Spleen (tissue), 11 donors: Measurements from ENCODE around the gene PLS1. TPM values are rescaled to one million over a fixed set of nuclear protein-coding genes. Genes with fewer than 3 reads are reported as not detected.

Experiments
- DNase-seq: peaks from one replicate; pipeline ENCODE4 v3.0.0-alpha.2; 2020
- H3K27ac ChIP-seq, 8 donors: fragments of 200-600 bp; sonication (generic) in 7 of 8; 1 replicate in 4 of 8; 2 replicates in 4 of 8; pipeline versions ENCODE4 v1.5.0 to v1.8.0; 2016 to 2021; ENCODE audit warnings: inconsistent platforms in 4 of 8, mild to moderate bottlenecking in 4 of 8, moderate library complexity in 1 of 8
- H3K27me3 ChIP-seq, 7 donors: fragments of 200-600 bp; sonication (generic) in 6 of 7; replicated peaks in 1 of 7; 1 replicate in 4 of 7; 2 replicates in 3 of 7; pipeline versions ENCODE4 v1.5.0 to v1.8.0; 2016 to 2021; ENCODE audit warnings: inconsistent platforms in 3 of 7, mild to moderate bottlenecking in 1 of 7
- H3K36me3 ChIP-seq, 6 donors: fragments of 200-600 bp; sonication (generic) in 5 of 6; 1 replicate in 4 of 6; 2 replicates in 2 of 6; pipeline versions ENCODE4 v1.5.0 to v1.8.0; 2016 to 2021; ENCODE audit warnings: inconsistent platforms in 2 of 6
- H3K4me1 ChIP-seq, 6 donors: fragments of 200-600 bp; sonication (generic) in 5 of 6; 1 replicate in 3 of 6; 2 replicates in 3 of 6; pipeline versions ENCODE4 v1.5.0 to v1.8.0; 2016 to 2021; ENCODE audit warnings: inconsistent platforms in 3 of 6
- H3K4me3 ChIP-seq, 8 donors: fragments of 200-600 bp; sonication (generic) in 7 of 8; 1 replicate in 4 of 8; 2 replicates in 4 of 8; pipeline versions ENCODE4 v1.5.0 to v1.8.0; 2016 to 2021; ENCODE audit warnings: inconsistent platforms in 4 of 8, mild to moderate bottlenecking in 4 of 8, moderate library complexity in 2 of 8
- H3K9me3 ChIP-seq, 8 donors: fragments of 200-600 bp; sonication (generic) in 7 of 8; 1 replicate in 4 of 8; 2 replicates in 4 of 8; pipeline versions ENCODE4 v1.5.0 to v1.8.0; 2016 to 2021; ENCODE audit warnings: inconsistent platforms in 4 of 8
- POLR2A ChIP-seq, 3 donors: fragments of 450-650 bp; IDR thresholded peaks; one replicate each; pipeline ENCODE4 v1.5.1; 2017; ENCODE audit warnings: antibody characterized with exemption in 3 of 3, mild to moderate bottlenecking in 1 of 3
- POLR2AphosphoS5 ChIP-seq, 3 donors: sonication (generic); formaldehyde crosslinking; IDR thresholded peaks; one replicate each; pipeline ENCODE4 v1.5.1; 2017; ENCODE audit warnings: antibody characterized with exemption in 3 of 3
- WGBS, 5 donors: extraction: QIAGEN DNeasy Blood & Tissue Kit in 3 of 5; methylation state at CpG; one replicate each; pipeline versions ENCODE4 v1.1.5 to v1.1.7; 2013 to 2018; 5-methylcytosine and 5-hydroxymethylcytosine counted together
- intact Hi-C: fragments of 100-400 bp; cut with DNase I; formaldehyde crosslinking; loops from one replicate; pipeline ENCODE4 v1.15.0; 2023; ENCODE audit warnings: low total_unique reads
- polyA plus RNA-seq, 3 donors: library from polyadenylated mRNA; stranded (reverse); fragments of 200-250 nt; gene quantifications; one replicate each; pipeline ENCODE4 v1.2.1, GENCODE V29; 2013
- total RNA-seq, 7 donors: library from RNA; depleted of rRNA in 3 of 7; stranded (reverse); fragments of >200 nt in 3 of 7; fragmentation: NEBNext Ultra II Directional in 4 of 7; extraction: Animal tissue kit (Norgen Biotek cat#: 25700) in 4 of 7; gene quantifications; one replicate each; pipeline versions ENCODE4 v1.1.0 to v1.2.1, GENCODE V29; 2016 to 2021
- TF ChIP-seq, protein P1 (sequence below), 11 experiments: fragments of 200-600 bp in 7 of 11; fragments of 450-650 bp in 4 of 11; sonication (generic) in 4 of 11; IDR thresholded peaks in 8 of 11; conservative IDR thresholded peaks in 3 of 11; 1 replicate in 7 of 11; 2 replicates in 4 of 11; pipeline versions ENCODE4 v1.4.0 to v1.8.0; 2016 to 2021; ENCODE audit warnings: antibody characterized with exemption in 11 of 11, inconsistent platforms in 4 of 11, mild to moderate bottlenecking in 1 of 11
- donor health status: healthy with polysubstance abuse.
- donor health status: DM: no; HTN: no; CAD: no; lungs with moderate emphysema.
- donor health status: DM: no; HTN: no; CAD: no.
- donor health status: Bipolar disorder and iron deficiency.
- donor health status: healthy.
- donor health status: DM: no; HTN: no; CAD: no.
- donor health status: DM: yes; HTN: yes; CAD: no.

PLS1 gene
- total and polyA plus RNA-seq, 10 donors = 0.09 to 3.0 (median 1.2) TPM

- H3K4me3 ChIP-seq = no peak overlapping the region
- 93 to 100% (median 96%) methylated on average over 1 of the region's 1 CpG for WGBS, 5 donors
- H3K4me1 ChIP-seq = no peaks in the 10 kb centered on the region
- DNase-seq = no peak
- TF ChIP-seq, protein P1, sequence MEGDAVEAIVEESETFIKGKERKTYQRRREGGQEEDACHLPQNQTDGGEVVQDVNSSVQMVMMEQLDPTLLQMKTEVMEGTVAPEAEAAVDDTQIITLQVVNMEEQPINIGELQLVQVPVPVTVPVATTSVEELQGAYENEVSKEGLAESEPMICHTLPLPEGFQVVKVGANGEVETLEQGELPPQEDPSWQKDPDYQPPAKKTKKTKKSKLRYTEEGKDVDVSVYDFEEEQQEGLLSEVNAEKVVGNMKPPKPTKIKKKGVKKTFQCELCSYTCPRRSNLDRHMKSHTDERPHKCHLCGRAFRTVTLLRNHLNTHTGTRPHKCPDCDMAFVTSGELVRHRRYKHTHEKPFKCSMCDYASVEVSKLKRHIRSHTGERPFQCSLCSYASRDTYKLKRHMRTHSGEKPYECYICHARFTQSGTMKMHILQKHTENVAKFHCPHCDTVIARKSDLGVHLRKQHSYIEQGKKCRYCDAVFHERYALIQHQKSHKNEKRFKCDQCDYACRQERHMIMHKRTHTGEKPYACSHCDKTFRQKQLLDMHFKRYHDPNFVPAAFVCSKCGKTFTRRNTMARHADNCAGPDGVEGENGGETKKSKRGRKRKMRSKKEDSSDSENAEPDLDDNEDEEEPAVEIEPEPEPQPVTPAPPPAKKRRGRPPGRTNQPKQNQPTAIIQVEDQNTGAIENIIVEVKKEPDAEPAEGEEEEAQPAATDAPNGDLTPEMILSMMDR (IDR thresholded peaks at IDR 0.05 in 8 of 11, conservative IDR thresholded peaks at IDR 0.05 in 3 of 11) = no peak
- TF ChIP-seq POLR2AphosphoS5 (IDR thresholded peaks at IDR 0.05) (no peak), POLR2A (IDR thresholded peaks at IDR 0.05) (no peak)
- H3K36me3 ChIP-seq = no peaks in the 10 kb centered on the region
- no peak overlapping the region for H3K27ac ChIP-seq
- intact Hi-C loops = no loop called here
- no peaks in the 10 kb centered on the region for H3K9me3 ChIP-seq
- H3K27me3 ChIP-seq = no peaks in the 10 kb centered on the region
Observed at GRCh38 chr3:142608631-142609030, 12.4 kb downstream of the PLS1 start.

GRCh38 chr3:142609136-142609535, 12.9 kb downstream of the PLS1 start:
- no peak for DNase-seq
- H3K27me3 ChIP-seq = no peaks in the 10 kb centered on the region
- 27 to 71% (median 67%) methylated on average over 1 of the region's 1 CpG for WGBS, 5 donors
- H3K4me1 ChIP-seq = no peaks in the 10 kb centered on the region
- H3K27ac ChIP-seq = no peak overlapping the region
- no peaks in the 10 kb centered on the region for H3K9me3 ChIP-seq
- intact Hi-C loops = no loop called here
- no peak for TF ChIP-seq POLR2AphosphoS5 (IDR thresholded peaks at IDR 0.05)
- no peak for TF ChIP-seq POLR2A (IDR thresholded peaks at IDR 0.05)
- TF ChIP-seq, protein P1 (IDR thresholded peaks at IDR 0.05 in 8 of 11, conservative IDR thresholded peaks at IDR 0.05 in 3 of 11) = no peak
- H3K36me3 ChIP-seq = no peaks in the 10 kb centered on the region
- no peak overlapping the region for H3K4me3 ChIP-seq

- TF ChIP-seq, protein P1 (IDR thresholded peaks at IDR 0.05 in 8 of 11, conservative IDR thresholded peaks at IDR 0.05 in 3 of 11) = no peak
- TF ChIP-seq POLR2AphosphoS5 (IDR thresholded peaks at IDR 0.05) (no peak), POLR2A (IDR thresholded peaks at IDR 0.05) (no peak)
- intact Hi-C loops = no loop called here
- DNase-seq = no peak
- H3K27ac ChIP-seq = no peak overlapping the region
- H3K4me3 ChIP-seq = no peak overlapping the region
- no peaks in the 10 kb centered on the region for H3K36me3 ChIP-seq
- no peaks in the 10 kb centered on the region for H3K27me3 ChIP-seq
- 90 to 100% (median 95%) methylated on average over 1 of the region's 1 CpG for whole genome bisulfite sequencing, 5 donors
- H3K4me1 ChIP-seq = no peaks in the 10 kb centered on the region
- H3K9me3 ChIP-seq = no peaks in the 10 kb centered on the region
Observed at GRCh38 chr3:142611206-142611605, 15.0 kb downstream of the PLS1 start.

GRCh38 chr3:142613491-142613890, 17.3 kb downstream of the PLS1 start:
- no peak for DNase-seq
- H3K27me3 ChIP-seq = no peaks in the 10 kb centered on the region
- TF ChIP-seq POLR2A (IDR thresholded peaks at IDR 0.05) (no peak), POLR2AphosphoS5 (IDR thresholded peaks at IDR 0.05) (no peak)
- TF ChIP-seq, protein P1 (IDR thresholded peaks at IDR 0.05 in 8 of 11, conservative IDR thresholded peaks at IDR 0.05 in 3 of 11) = no peak
- H3K4me3 ChIP-seq = no peak overlapping the region
- intact Hi-C loops = no loop called here
- 84 to 92% (median 91%) methylated on average over 1 of the region's 1 CpG for WGBS, 5 donors
- no peaks in the 10 kb centered on the region for H3K9me3 ChIP-seq
- H3K27ac ChIP-seq = no peak overlapping the region
- H3K4me1 ChIP-seq = no peaks in the 10 kb centered on the region
- H3K36me3 ChIP-seq = no peaks in the 10 kb centered on the region
